Measurements from ENCODE around the gene SLC9C2. TPM values are rescaled to one million over a fixed set of nuclear protein-coding genes. Genes with fewer than 3 reads are reported as not detected.

Gene SLC9C2
- total and polyA plus RNA-seq, 5 donors from 2014 or later: not detected

DNA sequence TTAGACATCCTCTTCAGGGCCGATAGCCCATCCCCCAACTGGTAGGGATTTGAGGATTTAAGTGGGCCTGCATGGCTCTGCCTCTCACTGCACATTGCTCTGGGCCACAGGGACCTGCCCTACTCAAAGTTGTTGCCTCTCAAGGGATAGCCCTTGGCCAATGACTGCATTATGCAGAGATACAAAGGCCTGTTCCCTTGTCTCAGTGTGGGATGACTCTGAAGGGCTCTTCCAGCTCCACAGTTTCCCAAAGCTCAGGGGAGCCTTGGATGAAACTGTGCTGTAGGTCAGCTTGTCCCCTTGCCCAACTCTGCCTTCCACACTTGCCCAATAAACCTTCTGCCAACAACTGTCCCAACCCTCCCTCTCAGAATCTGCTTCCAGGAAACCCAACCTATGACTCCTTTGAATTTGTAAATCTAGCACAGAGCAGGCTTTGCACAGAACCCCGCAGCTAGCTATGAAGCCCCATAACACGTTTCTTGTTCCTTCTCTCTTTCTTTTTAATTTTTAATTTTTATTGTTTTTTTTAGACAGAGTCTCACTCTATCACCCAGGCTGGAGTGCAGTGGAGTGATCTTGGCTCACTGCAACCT lies 42.5 kb downstream of the SLC9C2 start:
- ATAC-seq (ENCODE audit: low read depth in 2 of 2): no peak
- Histone ChIP-seq H3K4me3 (ENCODE audit: low read depth, low read length) (no peak overlapping the region), H3K27ac (ENCODE audit: insufficient read depth, low read length, poor library complexity, severe bottlenecking) (no peak overlapping the region), H3K27me3 (ENCODE audit: control insufficient read depth, insufficient read depth, low read length) (peaks cover 5% of the 10 kb centered on the region), H3K9me3 (ENCODE audit: control insufficient read depth in 2 of 2, low read length in 2 of 2) (no peaks in the 10 kb centered on the region), H3K36me3 (ENCODE audit: control insufficient read depth, insufficient read depth, low read length) (no peaks in the 10 kb centered on the region), H3K4me1 (ENCODE audit: control insufficient read depth, insufficient read depth, low read length, poor library complexity, severe bottlenecking) (no peaks in the 10 kb centered on the region)
- DNase-seq: no peak
- Mint-ChIP-seq H3K27ac (peak overlapping the region in 1 of 3 donors; percentile 50), H3K4me1 (peaks cover 0 to 8% (median 0%) of the 10 kb centered on the region in 4 donors), H3K9me3 (peaks cover 0 to 6% (median 0%) of the 10 kb centered on the region in 7 donors), H3K27me3 (no peaks in the 10 kb centered on the region), H3K4me3 (no peak overlapping the region), H3K36me3 (no peaks in the 10 kb centered on the region)

DNA sequence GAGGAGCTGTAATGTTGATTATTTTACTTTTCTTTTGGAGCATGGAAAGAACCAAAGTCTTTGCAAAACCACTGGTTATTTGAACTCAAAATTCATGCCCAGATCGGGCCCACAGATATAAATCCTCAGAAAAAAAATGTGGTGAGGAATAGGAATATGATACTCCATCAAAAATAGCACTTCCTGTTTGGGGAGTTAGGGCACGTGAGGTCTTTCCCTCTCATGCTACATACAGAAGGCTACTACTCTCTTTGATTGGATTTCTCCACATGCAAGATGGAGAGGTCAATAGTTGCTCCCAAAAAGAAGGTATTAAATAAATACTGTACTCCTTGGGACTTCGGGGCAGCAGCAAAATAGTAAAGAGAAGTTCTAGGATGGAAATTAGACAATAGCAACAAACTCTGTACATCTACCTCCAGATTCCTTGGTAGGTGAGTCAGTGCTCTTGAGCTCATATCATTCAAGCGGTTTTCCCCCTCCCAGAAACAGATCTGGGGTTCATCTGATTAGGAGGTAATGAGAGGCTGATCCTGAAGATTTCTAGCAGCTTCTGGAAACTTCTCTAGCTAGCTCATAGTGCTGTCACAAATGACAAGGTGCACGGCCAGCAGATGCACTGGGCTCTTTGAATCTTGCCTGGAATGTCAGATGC lies 47.1 kb downstream of the SLC9C2 start:
- peaks cover 6% of the 10 kb centered on the region for H3K27me3 Mint-ChIP-seq

DNA sequence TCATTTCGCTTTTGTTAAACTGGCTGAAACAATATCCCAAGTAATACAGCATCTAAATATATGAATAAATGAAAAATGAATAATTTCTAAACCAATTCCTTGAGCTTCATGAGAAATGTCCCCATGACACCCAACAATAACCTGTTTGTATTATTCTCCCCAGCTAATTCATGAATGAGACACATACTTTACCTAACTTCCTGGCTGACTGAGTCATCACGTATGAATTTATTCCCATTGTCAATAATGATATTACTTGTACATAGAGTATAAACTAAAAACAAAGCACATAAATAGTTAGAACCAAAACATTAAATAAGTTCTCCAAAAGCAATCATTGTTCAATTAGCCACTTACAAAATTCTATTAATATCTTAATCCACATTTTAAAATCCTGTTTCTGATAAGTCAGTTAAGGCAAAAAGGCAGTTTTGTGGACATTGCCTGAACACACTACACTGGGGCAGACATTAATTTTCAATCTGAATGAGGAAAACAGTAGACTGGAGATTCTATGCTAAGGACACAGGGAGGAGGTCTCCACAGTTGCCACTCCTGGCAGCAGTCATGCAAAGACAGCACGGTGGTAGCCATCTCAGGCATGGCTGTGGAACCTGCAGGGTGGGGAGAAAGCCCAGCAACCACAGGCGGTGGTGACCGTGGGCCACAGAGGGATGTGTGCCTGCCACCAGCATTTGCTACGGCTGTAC lies 48.2 kb downstream of the SLC9C2 start:
- Mint-ChIP-seq H3K4me3 (no peak overlapping the region), H3K27ac (no peak overlapping the region), H3K4me1 (peaks cover 14 to 52% (median 24%) of the 10 kb centered on the region in 4 donors), H3K36me3 (no peaks in the 10 kb centered on the region), H3K27me3 (peaks cover 9% of the 10 kb centered on the region), H3K9me3 (peaks cover 0 to 2% (median 0%) of the 10 kb centered on the region in 7 donors)
- no peaks in the 10 kb centered on the region for H3K9me3 ChIP-seq (ENCODE audit: control insufficient read depth in 2 of 2, low read length in 2 of 2)
- H3K27me3 ChIP-seq (ENCODE audit: control insufficient read depth, insufficient read depth, low read length): no peaks in the 10 kb centered on the region
- peaks cover 24% of the 10 kb centered on the region for H3K4me1 ChIP-seq (ENCODE audit: control insufficient read depth, insufficient read depth, low read length, poor library complexity, severe bottlenecking)
- H3K4me3 ChIP-seq (ENCODE audit: low read depth, low read length): no peak overlapping the region
- H3K27ac ChIP-seq (ENCODE audit: insufficient read depth, low read length, poor library complexity, severe bottlenecking): no peak overlapping the region
- DNase-seq: no peak
- no peaks in the 10 kb centered on the region for H3K36me3 ChIP-seq (ENCODE audit: control insufficient read depth, insufficient read depth, low read length)
- ATAC-seq (ENCODE audit: low read depth in 2 of 2): no peak

More for the DNA sequence above, 47.1 kb downstream of the SLC9C2 start:
- H3K27me3 ChIP-seq (ENCODE audit: control insufficient read depth, insufficient read depth, low read length): no peaks in the 10 kb centered on the region
- no peaks in the 10 kb centered on the region for H3K36me3 ChIP-seq (ENCODE audit: control insufficient read depth, insufficient read depth, low read length)
- peaks cover 16% of the 10 kb centered on the region for H3K4me1 ChIP-seq (ENCODE audit: control insufficient read depth, insufficient read depth, low read length, poor library complexity, severe bottlenecking)
- no peak overlapping the region for H3K27ac ChIP-seq (ENCODE audit: insufficient read depth, low read length, poor library complexity, severe bottlenecking)
- Mint-ChIP-seq H3K27ac (peak overlapping the region in 1 of 3 donors; percentile 36), H3K4me3 (no peak overlapping the region), H3K36me3 (no peaks in the 10 kb centered on the region), H3K4me1 (peaks cover 11 to 45% (median 21%) of the 10 kb centered on the region in 4 donors), H3K9me3 (peaks cover 0 to 2% (median 0%) of the 10 kb centered on the region in 7 donors)
- H3K4me3 ChIP-seq (ENCODE audit: low read depth, low read length): no peak overlapping the region
- DNase-seq: no peak
- no peak for ATAC-seq (ENCODE audit: low read depth in 2 of 2)
- no peaks in the 10 kb centered on the region for H3K9me3 ChIP-seq (ENCODE audit: control insufficient read depth in 2 of 2, low read length in 2 of 2)

DNA sequence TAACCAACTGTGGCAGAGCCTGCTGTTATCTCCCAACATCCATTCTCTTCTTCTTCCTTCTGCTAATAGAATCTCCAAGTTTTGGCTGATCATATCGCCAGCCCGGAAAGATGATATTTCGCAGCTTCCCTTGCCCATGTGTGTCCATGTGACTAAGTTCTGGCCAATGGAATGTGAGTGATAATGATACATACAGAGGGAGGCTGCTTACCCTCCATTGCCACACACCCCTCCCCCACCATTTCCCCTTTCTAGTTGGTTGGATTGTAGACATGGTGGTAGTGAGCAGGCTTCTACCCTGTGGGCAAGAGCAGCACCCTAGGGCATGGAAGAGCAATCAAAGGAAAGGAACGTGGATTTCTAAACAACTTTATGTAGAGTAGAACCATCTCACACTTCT lies 48.8 kb downstream of the SLC9C2 start:
- H3K27me3 Mint-ChIP-seq: peaks cover 11% of the 10 kb centered on the region
- peak overlapping the region in 1 of 3 donors; percentile 52 for H3K27ac Mint-ChIP-seq
- no peak for ATAC-seq (ENCODE audit: low read depth in 2 of 2)
- no peak for DNase-seq
- H3K9me3 ChIP-seq (ENCODE audit: control insufficient read depth in 2 of 2, low read length in 2 of 2): no peaks in the 10 kb centered on the region
- peaks cover 29% of the 10 kb centered on the region for H3K4me1 ChIP-seq (ENCODE audit: control insufficient read depth, insufficient read depth, low read length, poor library complexity, severe bottlenecking)
- no peaks in the 10 kb centered on the region for H3K27me3 ChIP-seq (ENCODE audit: control insufficient read depth, insufficient read depth, low read length)
- H3K9me3 Mint-ChIP-seq: peaks cover 0 to 2% (median 0%) of the 10 kb centered on the region in 7 donors
- H3K4me1 Mint-ChIP-seq: peaks cover 16 to 58% (median 26%) of the 10 kb centered on the region in 4 donors
- no peak overlapping the region for H3K27ac ChIP-seq (ENCODE audit: insufficient read depth, low read length, poor library complexity, severe bottlenecking)
- no peaks in the 10 kb centered on the region for H3K36me3 Mint-ChIP-seq
- H3K4me3 ChIP-seq (ENCODE audit: low read depth, low read length): no peak overlapping the region
- H3K36me3 ChIP-seq (ENCODE audit: control insufficient read depth, insufficient read depth, low read length): no peaks in the 10 kb centered on the region
- H3K4me3 Mint-ChIP-seq: no peak overlapping the region

DNA sequence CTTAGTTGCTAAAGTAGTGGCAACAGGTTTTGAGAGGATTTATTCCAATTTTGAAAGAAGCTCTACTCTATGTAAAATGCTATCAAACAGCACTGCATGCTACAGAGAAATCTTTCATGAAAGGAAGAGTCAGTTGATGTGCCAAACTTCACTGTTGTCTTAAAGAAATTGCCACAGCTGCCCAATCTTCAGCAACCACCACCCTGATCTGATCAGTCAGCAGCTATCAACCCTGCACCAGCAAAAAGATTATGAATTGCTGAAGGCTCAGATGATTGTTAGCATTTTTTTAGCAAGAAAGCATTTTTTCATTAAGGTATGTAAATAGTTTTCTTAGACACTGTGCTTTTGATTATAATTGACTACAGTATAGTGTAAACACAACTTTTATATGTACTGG lies 49.6 kb downstream of the SLC9C2 start:
- ATAC-seq (ENCODE audit: low read depth in 2 of 2) (no peak), DNase-seq (no peak)
- Mint-ChIP-seq H3K36me3 (no peaks in the 10 kb centered on the region), H3K4me1 (peaks cover 16 to 62% (median 26%) of the 10 kb centered on the region in 4 donors), H3K27ac (peak overlapping the region in 1 of 3 donors; percentile 52), H3K27me3 (peaks cover 11% of the 10 kb centered on the region), H3K4me3 (no peak overlapping the region), H3K9me3 (peaks cover 0 to 2% (median 0%) of the 10 kb centered on the region in 7 donors)
- Histone ChIP-seq H3K27ac (ENCODE audit: insufficient read depth, low read length, poor library complexity, severe bottlenecking) (no peak overlapping the region), H3K9me3 (ENCODE audit: control insufficient read depth in 2 of 2, low read length in 2 of 2) (no peaks in the 10 kb centered on the region), H3K36me3 (ENCODE audit: control insufficient read depth, insufficient read depth, low read length) (no peaks in the 10 kb centered on the region), H3K4me3 (ENCODE audit: low read depth, low read length) (no peak overlapping the region), H3K27me3 (ENCODE audit: control insufficient read depth, insufficient read depth, low read length) (no peaks in the 10 kb centered on the region), H3K4me1 (ENCODE audit: control insufficient read depth, insufficient read depth, low read length, poor library complexity, severe bottlenecking) (peaks cover 30% of the 10 kb centered on the region)

DNA sequence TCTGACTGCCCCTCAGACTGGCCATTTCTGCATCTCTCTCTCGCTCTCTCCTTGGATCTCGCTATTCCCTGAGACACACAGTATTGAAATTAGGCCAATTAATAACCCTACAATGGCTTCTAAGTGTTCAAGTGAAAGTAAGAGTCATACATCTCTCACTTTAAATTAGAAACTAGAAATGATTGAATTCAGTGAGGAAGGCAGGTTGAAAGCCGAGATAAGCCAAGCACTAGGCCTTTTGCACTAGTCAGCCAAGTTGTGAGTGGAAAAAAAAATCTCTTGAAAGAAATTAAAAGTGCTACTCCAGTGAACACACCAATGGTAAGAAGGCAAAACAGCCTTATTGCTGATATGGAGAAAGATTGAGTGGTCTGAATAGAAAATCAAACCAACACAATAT lies 51.2 kb downstream of the SLC9C2 start:
- DNase-seq (peak in 1 of 3 donors; percentile 22), ATAC-seq (ENCODE audit: low read depth in 2 of 2) (no peak)
- Mint-ChIP-seq H3K4me1 (peaks cover 16 to 58% (median 27%) of the 10 kb centered on the region in 4 donors), H3K4me3 (peak overlapping the region in 2 of 4 donors; percentile 3 to 40), H3K27ac (peak overlapping the region; percentile 49 to 72 (median 52)), H3K27me3 (peaks cover 11% of the 10 kb centered on the region), H3K36me3 (no peaks in the 10 kb centered on the region), H3K9me3 (peaks cover 0 to 2% (median 0%) of the 10 kb centered on the region in 7 donors)
- Histone ChIP-seq H3K4me3 (ENCODE audit: low read depth, low read length) (no peak overlapping the region), H3K27ac (ENCODE audit: insufficient read depth, low read length, poor library complexity, severe bottlenecking) (peak overlapping the region; percentile 29), H3K27me3 (ENCODE audit: control insufficient read depth, insufficient read depth, low read length) (no peaks in the 10 kb centered on the region), H3K9me3 (ENCODE audit: control insufficient read depth in 2 of 2, low read length in 2 of 2) (no peaks in the 10 kb centered on the region), H3K4me1 (ENCODE audit: control insufficient read depth, insufficient read depth, low read length, poor library complexity, severe bottlenecking) (peaks cover 30% of the 10 kb centered on the region), H3K36me3 (ENCODE audit: control insufficient read depth, insufficient read depth, low read length) (no peaks in the 10 kb centered on the region)

DNA sequence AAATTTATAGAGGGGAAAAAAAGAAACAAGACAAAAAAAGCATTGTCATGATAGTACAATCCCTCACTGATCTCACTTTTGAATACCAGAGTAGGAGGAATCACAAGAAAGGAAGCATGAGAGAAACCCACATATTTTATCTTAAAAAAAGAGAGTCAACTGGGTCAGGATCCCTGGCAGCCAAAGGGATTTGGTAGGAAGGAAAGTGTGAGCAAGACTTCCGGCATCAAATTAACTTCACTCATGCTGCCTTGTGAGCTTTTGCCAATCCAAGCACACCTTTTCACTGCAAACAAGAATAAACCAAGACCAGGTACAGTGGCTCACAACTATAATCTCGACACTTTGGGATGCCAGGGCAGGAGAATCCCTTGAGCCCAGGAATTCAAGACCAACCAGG lies 53.1 kb downstream of the SLC9C2 start:
- peaks cover 11% of the 10 kb centered on the region for H3K27me3 Mint-ChIP-seq
- peak overlapping the region; percentile 46 to 87 (median 48) for H3K27ac Mint-ChIP-seq
- DNase-seq: no peak
- H3K9me3 Mint-ChIP-seq: peaks cover 0 to 2% (median 0%) of the 10 kb centered on the region in 7 donors
- peak overlapping the region; percentile 33 for H3K27ac ChIP-seq (ENCODE audit: insufficient read depth, low read length, poor library complexity, severe bottlenecking)
- no peaks in the 10 kb centered on the region for H3K36me3 Mint-ChIP-seq
- H3K4me1 Mint-ChIP-seq: peaks cover 16 to 57% (median 27%) of the 10 kb centered on the region in 4 donors
- ATAC-seq (ENCODE audit: low read depth in 2 of 2): no peak
- H3K36me3 ChIP-seq (ENCODE audit: control insufficient read depth, insufficient read depth, low read length): no peaks in the 10 kb centered on the region
- peaks cover 30% of the 10 kb centered on the region for H3K4me1 ChIP-seq (ENCODE audit: control insufficient read depth, insufficient read depth, low read length, poor library complexity, severe bottlenecking)
- H3K9me3 ChIP-seq (ENCODE audit: control insufficient read depth in 2 of 2, low read length in 2 of 2): no peaks in the 10 kb centered on the region
- H3K4me3 ChIP-seq (ENCODE audit: low read depth, low read length): no peak overlapping the region
- H3K27me3 ChIP-seq (ENCODE audit: control insufficient read depth, insufficient read depth, low read length): no peaks in the 10 kb centered on the region
- H3K4me3 Mint-ChIP-seq: peak overlapping the region in 3 of 4 donors; percentile 21 to 57 (median 50)

Measured in CD4-positive, CD25-positive, alpha-beta regulatory T cell (primary cell).